Mammary epithelial cell (primary cell): Measurements from ENCODE around the gene GSG1L.

Source experiments
- EZH2 ChIP-seq: IDR thresholded peaks from 2 replicates; pipeline ENCODE4 v1.6.1; 2012; ENCODE audit warnings: low read length, inconsistent platforms, borderline replicate concordance
- TF ChIP-seq, protein P1 (sequence below), 2 donors: IDR thresholded peaks in 1 of 2; conservative IDR thresholded peaks in 1 of 2; 2 replicates each; pipeline ENCODE4 v1.5.1; 2011 to 2012; ENCODE audit warnings: inconsistent platforms in 2 of 2, low read length in 2 of 2, mild to moderate bottlenecking in 2 of 2, control low read depth in 1 of 2, low read depth in 1 of 2; ENCODE audit not compliant: insufficient read depth in 1 of 2; ENCODE audit errors: extremely low read depth in 1 of 2

GRCh38 chr16:28009586-28010373, 53.7 kb downstream of the GSG1L start:
- no peak for TF ChIP-seq EZH2
- TF ChIP-seq, protein P1, sequence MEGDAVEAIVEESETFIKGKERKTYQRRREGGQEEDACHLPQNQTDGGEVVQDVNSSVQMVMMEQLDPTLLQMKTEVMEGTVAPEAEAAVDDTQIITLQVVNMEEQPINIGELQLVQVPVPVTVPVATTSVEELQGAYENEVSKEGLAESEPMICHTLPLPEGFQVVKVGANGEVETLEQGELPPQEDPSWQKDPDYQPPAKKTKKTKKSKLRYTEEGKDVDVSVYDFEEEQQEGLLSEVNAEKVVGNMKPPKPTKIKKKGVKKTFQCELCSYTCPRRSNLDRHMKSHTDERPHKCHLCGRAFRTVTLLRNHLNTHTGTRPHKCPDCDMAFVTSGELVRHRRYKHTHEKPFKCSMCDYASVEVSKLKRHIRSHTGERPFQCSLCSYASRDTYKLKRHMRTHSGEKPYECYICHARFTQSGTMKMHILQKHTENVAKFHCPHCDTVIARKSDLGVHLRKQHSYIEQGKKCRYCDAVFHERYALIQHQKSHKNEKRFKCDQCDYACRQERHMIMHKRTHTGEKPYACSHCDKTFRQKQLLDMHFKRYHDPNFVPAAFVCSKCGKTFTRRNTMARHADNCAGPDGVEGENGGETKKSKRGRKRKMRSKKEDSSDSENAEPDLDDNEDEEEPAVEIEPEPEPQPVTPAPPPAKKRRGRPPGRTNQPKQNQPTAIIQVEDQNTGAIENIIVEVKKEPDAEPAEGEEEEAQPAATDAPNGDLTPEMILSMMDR (conservative IDR thresholded peaks at IDR 0.05 in 1 of 2, IDR thresholded peaks at IDR 0.05 in 1 of 2; ENCODE audit: extremely low read depth in 1 of 2, insufficient read depth in 1 of 2, low read depth in 1 of 2, low read length in 2 of 2), result no peak
